Panc1 (cell line): ENCODE data around the gene DLG2. TPM values are rescaled to one million over a fixed set of nuclear protein-coding genes. Genes with fewer than 3 reads are reported as not detected.

ENCODE experiments used
- ATAC-seq: fragments of 200-7000 bp; cut with Tn5 transposase; 2 replicates; pipeline ENCODE4 v1.9.1; 2020; ENCODE audit warnings: mild to moderate bottlenecking, moderate library complexity
- BruUV-seq: library from RNA; stranded (reverse); fragments of 400-500 nt; replicated peaks from 2 replicates; lab custom pipeline; 2021; lab: Mats Ljungman, UMichigan
- CTCF ChIA-PET: fragments of 300-600 bp; sonication (Branson Sonifier 250); formaldehyde crosslinking; loops from one replicate; lab custom pipeline; 2022; ENCODE audit warnings: antibody characterized with exemption; lab: Charles Lee
- POLR2A ChIA-PET: fragments of 300-600 bp; sonication (Branson Sonifier 250); formaldehyde crosslinking; loops from one replicate; lab custom pipeline; 2022; ENCODE audit warnings: antibody characterized with exemption; lab: Charles Lee
- DNase-seq: peaks from one replicate; pipeline ENCODE4 v3.0.0-alpha.2; 2010; ENCODE audit warnings: low read depth, low spot score
- H3K27ac ChIP-seq: 2 replicates; pipeline ENCODE4 v1.5.1; 2011; ENCODE audit warnings: mild to moderate bottlenecking, low read length, inconsistent platforms
- H3K27me3 ChIP-seq: fragments of 200-500 bp; sonication (Bioruptor generic); 2 replicates; pipeline ENCODE4 v1.6.0; 2014; ENCODE audit warnings: low read length, inconsistent platforms; ENCODE audit not compliant: control insufficient read depth, insufficient read depth
- H3K36me3 ChIP-seq: fragments of 200-500 bp; sonication (Bioruptor generic); 2 replicates; pipeline ENCODE4 v1.5.1; 2014; ENCODE audit warnings: inconsistent platforms, mild to moderate bottlenecking, low read length, moderate library complexity; ENCODE audit not compliant: control insufficient read depth, insufficient read depth
- H3K4me1 ChIP-seq: 2 replicates; pipeline ENCODE4 v1.5.1; 2011; ENCODE audit warnings: inconsistent platforms, mild to moderate bottlenecking, low read length, moderate library complexity; ENCODE audit not compliant: control insufficient read depth, insufficient read depth
- H3K4me3 ChIP-seq, 2 experiments: 2 replicates each; pipeline ENCODE4 v1.5.1; 2011 to 2012; ENCODE audit warnings: low read depth in 2 of 2, low read length in 2 of 2, mild to moderate bottlenecking in 2 of 2, inconsistent platforms in 1 of 2, moderate library complexity in 1 of 2
- H3K9me3 ChIP-seq: fragments of 200-500 bp; sonication (Bioruptor generic); 2 replicates; pipeline ENCODE4 v1.5.1; 2014; ENCODE audit warnings: low read depth, mild to moderate bottlenecking, inconsistent platforms, low read length, moderate library complexity; ENCODE audit not compliant: control insufficient read depth, insufficient read depth
- CTCF ChIP-seq: fragments of 450-650 bp; IDR thresholded peaks from 2 replicates; pipeline ENCODE4 v1.5.1; 2017; ENCODE audit warnings: mild to moderate bottlenecking
- POLR2AphosphoS5 ChIP-seq: IDR thresholded peaks from 2 replicates; pipeline ENCODE4 v1.6.1; 2012; ENCODE audit warnings: mild to moderate bottlenecking, low read depth, low read length, moderate library complexity
- REST ChIP-seq, 2 experiments: IDR thresholded peaks; 2 replicates each; pipeline ENCODE4 v1.6.1; 2011 to 2012; ENCODE audit warnings: low read depth in 2 of 2, control low read depth in 1 of 2, low read length in 1 of 2, mild to moderate bottlenecking in 1 of 2, moderate library complexity in 1 of 2; ENCODE audit not compliant: insufficient read depth in 1 of 2
- SIN3A ChIP-seq: IDR thresholded peaks from 2 replicates; pipeline ENCODE4 v1.6.1; 2012; ENCODE audit warnings: low read depth, mild to moderate bottlenecking, low read length, moderate library complexity, borderline replicate concordance; ENCODE audit not compliant: insufficient read depth
- TCF7L2 ChIP-seq: IDR thresholded peaks from 2 replicates; pipeline ENCODE4 v1.6.1; 2011; ENCODE audit warnings: mild to moderate bottlenecking, low read depth, low read length, inconsistent platforms
- in situ Hi-C: cut with HindIII; loops from 2 replicates; pipeline ENCODE4 v1.10.0; 2016; ENCODE audit warnings: low sequenced_read_pairs, low pct_unique_long_range_greater_than_20kb
- intact Hi-C: fragments of 100-400 bp; cut with micrococcal nuclease; formaldehyde crosslinking; loops from one replicate; pipeline ENCODE4 v1.10.0; 2022; ENCODE audit not compliant: unreplicated experiment
- total RNA-seq: library from RNA; stranded (reverse); gene quantifications from one replicate; pipeline ENCODE4 v1.2.1, GENCODE V29; 2021; ENCODE audit not compliant: unreplicated experiment

The DLG2 gene
- total RNA-seq, 1 experiment from 2014 or later = 4.2 TPM

GRCh38 chr11:84188521-84188920, 1438.6 kb downstream of the DLG2 start:
- H3K27me3 ChIP-seq = no peaks in the 10 kb centered on the region
- ATAC-seq = no peak
- POLR2A ChIA-PET = no interaction called here
- DNase-seq = no peak
- no peaks in the 10 kb centered on the region for H3K4me1 ChIP-seq
- no peaks in the 10 kb centered on the region for H3K9me3 ChIP-seq
- in situ Hi-C loops (no loop called here), intact Hi-C loops (no loop called here)
- no peaks in the 10 kb centered on the region for H3K36me3 ChIP-seq
- BruUV-seq = no TSS peak
- CTCF ChIA-PET = no interaction called here
- no peak overlapping the region for H3K27ac ChIP-seq
- no peak overlapping the region for H3K4me3 ChIP-seq
- TF ChIP-seq REST (IDR thresholded peaks at IDR 0.05; ENCODE audit: insufficient read depth in 1 of 2, low read depth in 2 of 2, low read length in 1 of 2) = no peak
- no peak for TF ChIP-seq TCF7L2
- no peak for TF ChIP-seq SIN3A
- no peak for TF ChIP-seq CTCF
- no peak for TF ChIP-seq POLR2AphosphoS5

GRCh38 chr11:84173078-84173477, 1454.1 kb downstream of the DLG2 start:
- Histone ChIP-seq H3K36me3 (no peaks in the 10 kb centered on the region), H3K27ac (no peak overlapping the region), H3K27me3 (no peaks in the 10 kb centered on the region), H3K4me3 (no peak overlapping the region), H3K9me3 (no peaks in the 10 kb centered on the region), H3K4me1 (no peaks in the 10 kb centered on the region)
- DNase-seq (no peak), ATAC-seq (no peak)
- POLR2A ChIA-PET = no interaction called here
- CTCF ChIA-PET = no interaction called here
- in situ Hi-C loops (no loop called here), intact Hi-C loops (no loop called here)
- TF ChIP-seq TCF7L2 (no peak), CTCF (no peak), POLR2AphosphoS5 (no peak), REST (IDR thresholded peaks at IDR 0.05; ENCODE audit: insufficient read depth in 1 of 2, low read depth in 2 of 2, low read length in 1 of 2) (no peak), SIN3A (no peak)
- BruUV-seq = no TSS peak
